ENCODE results near the gene NOC4L. TPM values are rescaled to one million over a fixed set of nuclear protein-coding genes. Genes with fewer than 3 reads are reported as not detected.

NOC4L gene
- total RNA-seq, 2 experiments from 2014 or later: 31.0 to 47.6 TPM

DNA sequence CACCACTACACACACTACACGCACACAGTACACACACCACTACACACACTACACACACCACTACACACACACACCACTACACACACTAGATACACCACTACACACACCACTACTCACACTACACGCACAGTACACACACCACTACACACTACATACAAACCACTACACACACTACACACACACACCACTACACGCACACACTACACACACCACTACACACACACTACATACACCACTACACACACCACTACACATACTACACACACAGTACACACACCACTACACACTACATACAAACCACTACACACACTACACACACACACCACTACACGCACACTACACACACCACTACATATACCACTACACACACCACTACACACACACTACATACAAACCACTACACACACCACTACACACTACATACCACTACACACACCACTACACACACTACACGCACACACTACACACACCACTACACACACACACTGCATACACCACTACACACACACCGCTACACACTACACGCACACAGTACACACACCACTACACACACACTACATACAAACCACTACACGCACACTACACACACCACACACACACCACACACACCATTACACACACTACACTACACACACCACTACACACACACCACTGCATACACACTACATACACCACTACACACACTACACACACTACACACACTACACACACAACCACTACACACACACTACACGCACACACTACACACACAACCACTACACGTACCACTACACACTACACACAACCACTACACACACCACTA lies 11.7 kb downstream of the NOC4L start:
- no peak overlapping the region for H3K4me3 ChIP-seq (ENCODE audit: low read depth, low read length, poor library complexity, severe bottlenecking)
- ChIA-PET CTCF (ENCODE audit: unreplicated experiment) (no interaction called here), POLR2A (no interaction called here)
- DNase-seq (ENCODE audit: low spot score): no peak
- H3K27ac ChIP-seq (ENCODE audit: low read depth, low read length, poor library complexity, severe bottlenecking): no peak overlapping the region
- BruUV-seq (replicated peaks): no TSS peak
- H4K20me1 ChIP-seq (ENCODE audit: insufficient read depth, low read length): no peaks in the 10 kb centered on the region
- no peaks in the 10 kb centered on the region for H3K4me1 ChIP-seq (ENCODE audit: insufficient read depth, low read length, poor library complexity, severe bottlenecking)
- no peaks in the 10 kb centered on the region for H3K9me2 ChIP-seq (ENCODE audit: insufficient read depth, low read length)
- H3K4me2 ChIP-seq (ENCODE audit: low read length): no peak overlapping the region
- no peaks in the 10 kb centered on the region for H3K79me2 ChIP-seq (ENCODE audit: insufficient read depth, low read depth, low read length)
- TF ChIP-seq, protein P1, sequence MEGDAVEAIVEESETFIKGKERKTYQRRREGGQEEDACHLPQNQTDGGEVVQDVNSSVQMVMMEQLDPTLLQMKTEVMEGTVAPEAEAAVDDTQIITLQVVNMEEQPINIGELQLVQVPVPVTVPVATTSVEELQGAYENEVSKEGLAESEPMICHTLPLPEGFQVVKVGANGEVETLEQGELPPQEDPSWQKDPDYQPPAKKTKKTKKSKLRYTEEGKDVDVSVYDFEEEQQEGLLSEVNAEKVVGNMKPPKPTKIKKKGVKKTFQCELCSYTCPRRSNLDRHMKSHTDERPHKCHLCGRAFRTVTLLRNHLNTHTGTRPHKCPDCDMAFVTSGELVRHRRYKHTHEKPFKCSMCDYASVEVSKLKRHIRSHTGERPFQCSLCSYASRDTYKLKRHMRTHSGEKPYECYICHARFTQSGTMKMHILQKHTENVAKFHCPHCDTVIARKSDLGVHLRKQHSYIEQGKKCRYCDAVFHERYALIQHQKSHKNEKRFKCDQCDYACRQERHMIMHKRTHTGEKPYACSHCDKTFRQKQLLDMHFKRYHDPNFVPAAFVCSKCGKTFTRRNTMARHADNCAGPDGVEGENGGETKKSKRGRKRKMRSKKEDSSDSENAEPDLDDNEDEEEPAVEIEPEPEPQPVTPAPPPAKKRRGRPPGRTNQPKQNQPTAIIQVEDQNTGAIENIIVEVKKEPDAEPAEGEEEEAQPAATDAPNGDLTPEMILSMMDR (conservative IDR thresholded peaks at IDR 0.05; ENCODE audit: low read length): no peak
- no peak for TF ChIP-seq EZH2phosphoT487 (IDR thresholded peaks at IDR 0.05; ENCODE audit: borderline replicate concordance, low read depth, low read length)
- intact Hi-C loops (cut with micrococcal nuclease; ENCODE audit: unreplicated experiment): no loop called here
- H3K9me3 ChIP-seq (ENCODE audit: low read length): peaks cover 24% of the 10 kb centered on the region
- H2AFZ ChIP-seq (ENCODE audit: low read length): no peak overlapping the region
- peaks cover 63% of the 10 kb centered on the region for H3K36me3 ChIP-seq (ENCODE audit: insufficient read depth, low read length)

DNA sequence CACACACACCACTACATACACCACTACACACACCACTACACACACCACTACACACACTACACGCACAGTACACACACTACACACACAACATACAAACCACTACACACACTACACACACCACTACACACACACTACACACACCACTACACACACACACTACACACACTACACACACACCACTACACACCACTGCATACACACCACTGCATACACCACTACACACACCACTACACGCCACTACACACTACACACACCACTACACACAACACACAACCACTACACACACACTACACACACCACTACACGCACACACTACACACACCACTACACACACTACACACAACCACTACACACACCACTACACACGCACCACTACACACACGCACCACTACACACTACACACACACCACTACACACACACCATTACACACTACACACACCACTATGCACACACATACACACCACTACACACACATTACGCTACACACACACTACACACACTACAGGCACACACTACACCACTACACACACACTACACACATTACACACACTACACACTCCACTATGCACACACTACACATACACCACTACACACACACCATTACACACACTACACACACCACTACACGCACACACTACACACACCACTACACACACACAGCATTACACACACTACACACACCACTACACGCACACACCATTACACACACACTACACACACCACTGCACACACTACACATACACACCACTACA lies 12.5 kb downstream of the NOC4L start:
- H3K27ac ChIP-seq (ENCODE audit: low read depth, low read length, poor library complexity, severe bottlenecking): no peak overlapping the region
- TF ChIP-seq, protein P1 (conservative IDR thresholded peaks at IDR 0.05; ENCODE audit: low read length): no peak
- TF ChIP-seq EZH2phosphoT487 (IDR thresholded peaks at IDR 0.05; ENCODE audit: borderline replicate concordance, low read depth, low read length): no peak
- H3K36me3 ChIP-seq (ENCODE audit: insufficient read depth, low read length): peaks cover 56% of the 10 kb centered on the region
- CTCF ChIA-PET (ENCODE audit: unreplicated experiment): no interaction called here
- no peaks in the 10 kb centered on the region for H3K79me2 ChIP-seq (ENCODE audit: insufficient read depth, low read depth, low read length)
- POLR2A ChIA-PET: no interaction called here
- no peaks in the 10 kb centered on the region for H3K4me1 ChIP-seq (ENCODE audit: insufficient read depth, low read length, poor library complexity, severe bottlenecking)
- no peak overlapping the region for H3K4me3 ChIP-seq (ENCODE audit: low read depth, low read length, poor library complexity, severe bottlenecking)
- no peak for DNase-seq (ENCODE audit: low spot score)
- no peaks in the 10 kb centered on the region for H4K20me1 ChIP-seq (ENCODE audit: insufficient read depth, low read length)
- intact Hi-C loops (cut with micrococcal nuclease; ENCODE audit: unreplicated experiment): no loop called here
- no peak overlapping the region for H2AFZ ChIP-seq (ENCODE audit: low read length)
- no peaks in the 10 kb centered on the region for H3K9me2 ChIP-seq (ENCODE audit: insufficient read depth, low read length)
- no TSS peak for BruUV-seq (replicated peaks)
- peaks cover 24% of the 10 kb centered on the region for H3K9me3 ChIP-seq (ENCODE audit: low read length)
- H3K4me2 ChIP-seq (ENCODE audit: low read length): no peak overlapping the region
